HCT116 (cell line): ENCODE results near the gene UBE2L6. TPM values are rescaled to one million over a fixed set of nuclear protein-coding genes. Genes with fewer than 3 reads are reported as not detected.

ENCODE experiments used
- ATAC-seq: fragments of 200-7000 bp; cut with Tn5 transposase; 2 replicates; pipeline ENCODE4 v1.9.1; 2020; ENCODE audit warnings: mild to moderate bottlenecking, moderate library complexity
- BruUV-seq: library from RNA; stranded (reverse); fragments of 400-500 nt; replicated peaks from 2 replicates; lab custom pipeline; 2021; lab: Mats Ljungman, UMichigan
- CTCF ChIA-PET: fragments of 300-600 bp; sonication (Branson Sonifier 250); formaldehyde crosslinking; loops from one replicate; lab custom pipeline; 2021; ENCODE audit warnings: antibody characterized with exemption; lab: Charles Lee
- POLR2A ChIA-PET: fragments of 300-600, 350-600 bp; sonication (Branson Sonifier 250); formaldehyde crosslinking; loops from one replicate; lab custom pipeline; 2021; ENCODE audit warnings: antibody characterized with exemption; lab: Charles Lee
- RAD21 ChIA-PET, 2 experiments: fragments of 300-600 bp; sonication (Branson Sonifier 250); formaldehyde crosslinking; loops; one replicate each; lab custom pipeline; 2023; ENCODE audit warnings: low total read pairs in 2 of 2; ENCODE audit not compliant: uncharacterized antibody in 2 of 2, unreplicated experiment in 2 of 2, low non-redundant PET in 1 of 2; lab: Charles Lee
- DNase-seq: peaks from one replicate; pipeline ENCODE4 v3.0.0-alpha.2; 2010; ENCODE audit warnings: low read depth, low spot score
- H2AFZ ChIP-seq: fragments of 200-600 bp; shearing (Covaris generic), sonication (generic); 2 replicates; pipeline ENCODE4 v1.6.1; 2017; ENCODE audit warnings: low read depth, mixed run types, mixed read lengths, antibody characterized with exemption, low read length; ENCODE audit not compliant: poor library complexity, severe bottlenecking
- H3K27ac ChIP-seq: 2 replicates; pipeline ENCODE4 v1.5.1; 2012; ENCODE audit warnings: low read depth, low read length
- H3K27me3 ChIP-seq: fragments of 200-600 bp; sonication (generic); 2 replicates; pipeline ENCODE4 v1.6.1; 2016; ENCODE audit warnings: mixed run types, low read length, mixed read lengths; ENCODE audit not compliant: insufficient read depth
- H3K36me3 ChIP-seq, 2 experiments: fragments of 200-500 bp in 1 of 2; fragments of 200-600 bp in 1 of 2; sonication (Bioruptor generic) in 1 of 2; sonication (generic) in 1 of 2; 2 replicates each; pipeline versions ENCODE4 v1.5.1 to v1.6.1; 2014 to 2016; ENCODE audit warnings: low read length in 2 of 2, inconsistent platforms in 1 of 2, mixed read lengths in 1 of 2, mixed run types in 1 of 2; ENCODE audit not compliant: insufficient read depth in 2 of 2, control insufficient read depth in 1 of 2
- H3K4me1 ChIP-seq, 2 experiments: fragments of 200-600 bp in 1 of 2; sonication (generic) in 1 of 2; 2 replicates each; pipeline versions ENCODE4 v1.5.1 to v1.6.1; 2012 to 2017; ENCODE audit warnings: low read length in 2 of 2, inconsistent platforms in 1 of 2, mild to moderate bottlenecking in 1 of 2, mixed read lengths in 1 of 2, mixed run types in 1 of 2, moderate library complexity in 1 of 2; ENCODE audit not compliant: insufficient read depth in 2 of 2, control insufficient read depth in 1 of 2
- H3K4me2 ChIP-seq: fragments of 200-600 bp; sonication (generic); 2 replicates; pipeline ENCODE4 v1.6.1; 2017; ENCODE audit warnings: mixed run types, low read length, mixed read lengths
- H3K4me3 ChIP-seq, 2 experiments: fragments of 200-600 bp in 1 of 2; sonication (generic) in 1 of 2; replicated peaks in 1 of 2; 2 replicates each; pipeline ENCODE4 v1.5.1; 2011 to 2016; ENCODE audit warnings: low read length in 2 of 2, control low read depth in 1 of 2, low read depth in 1 of 2, mild to moderate bottlenecking in 1 of 2, mixed read lengths in 1 of 2, mixed run types in 1 of 2
- H3K79me2 ChIP-seq: fragments of 200-600 bp; sonication (generic); 2 replicates; pipeline ENCODE4 v1.6.1; 2017; ENCODE audit warnings: mild to moderate bottlenecking, mixed run types, low read length, moderate library complexity, mixed read lengths; ENCODE audit not compliant: insufficient read depth
- H3K9ac ChIP-seq: fragments of 200-600 bp; sonication (generic); 2 replicates; pipeline ENCODE4 v1.6.1; 2016; ENCODE audit warnings: low read length, mixed read lengths
- H3K9me2 ChIP-seq: fragments of 200-600 bp; sonication (generic), shearing (Covaris generic); 2 replicates; pipeline ENCODE4 v1.6.1; 2017; ENCODE audit warnings: mixed run types, mild to moderate bottlenecking, moderate library complexity; ENCODE audit not compliant: insufficient read depth
- H3K9me3 ChIP-seq, 2 experiments: fragments of 200-500 bp in 1 of 2; fragments of 200-600 bp in 1 of 2; sonication (Bioruptor generic) in 1 of 2; sonication (generic) in 1 of 2; 2 replicates each; pipeline ENCODE4 v1.6.1; 2014 to 2017; ENCODE audit warnings: low read length in 2 of 2, mixed read lengths in 2 of 2, inconsistent platforms in 1 of 2, low read depth in 1 of 2, mild to moderate bottlenecking in 1 of 2, mixed run types in 1 of 2, moderate library complexity in 1 of 2; ENCODE audit not compliant: control insufficient read depth in 1 of 2, insufficient read depth in 1 of 2
- H4K20me1 ChIP-seq: fragments of 200-600 bp; sonication (generic), shearing (Covaris generic); 2 replicates; pipeline ENCODE4 v1.6.1; 2017; ENCODE audit warnings: mixed run types, mild to moderate bottlenecking, moderate library complexity; ENCODE audit not compliant: insufficient read depth
- CBX3 ChIP-seq: IDR thresholded peaks from 2 replicates; pipeline ENCODE4 v1.6.1; 2012; ENCODE audit warnings: low read depth
- CEBPB ChIP-seq: IDR thresholded peaks from 2 replicates; pipeline ENCODE4 v1.6.1; 2012; ENCODE audit warnings: low read depth
- EGR1 ChIP-seq: IDR thresholded peaks from 2 replicates; pipeline ENCODE4 v1.6.1; 2012; ENCODE audit warnings: low read depth
- ELF1 ChIP-seq: IDR thresholded peaks from 2 replicates; pipeline ENCODE4 v1.6.1; 2012; ENCODE audit warnings: low read depth, borderline replicate concordance
- EZH2 ChIP-seq: fragments of 200-600 bp; sonication (generic); IDR thresholded peaks from 2 replicates; pipeline ENCODE4 v1.6.1; 2017; ENCODE audit warnings: antibody characterized with exemption, mixed run types
- EZH2phosphoT487 ChIP-seq: fragments of 200-600 bp; IDR thresholded peaks from 2 replicates; pipeline ENCODE4 v1.6.1; 2018; ENCODE audit warnings: antibody characterized with exemption, borderline replicate concordance
- JUND ChIP-seq: IDR thresholded peaks from 2 replicates; pipeline ENCODE4 v1.6.1; 2012
- POLR2AphosphoS5 ChIP-seq: IDR thresholded peaks from 2 replicates; pipeline ENCODE4 v1.6.1; 2011; ENCODE audit warnings: mild to moderate bottlenecking, low read depth, low read length, moderate library complexity
- RAD21 ChIP-seq: IDR thresholded peaks from 2 replicates; pipeline ENCODE4 v1.6.1; 2012; ENCODE audit warnings: low read depth, mild to moderate bottlenecking
- REST ChIP-seq: IDR thresholded peaks from 2 replicates; pipeline ENCODE4 v1.6.1; 2012; ENCODE audit warnings: low read depth
- SP1 ChIP-seq: IDR thresholded peaks from 2 replicates; pipeline ENCODE4 v1.6.1; 2012; ENCODE audit warnings: low read depth
- SRF ChIP-seq: IDR thresholded peaks from 2 replicates; pipeline ENCODE4 v1.6.1; 2012; ENCODE audit warnings: low read depth
- TCF7L2 ChIP-seq: IDR thresholded peaks from 2 replicates; pipeline ENCODE4 v1.7.0; 2011; ENCODE audit warnings: borderline replicate concordance, inconsistent platforms; ENCODE audit not compliant: insufficient read depth, insufficient read length; ENCODE audit errors: extremely low read depth
- ZBTB33 ChIP-seq: IDR thresholded peaks from 2 replicates; pipeline ENCODE4 v1.6.1; 2011; ENCODE audit warnings: mild to moderate bottlenecking, low read length, moderate library complexity; ENCODE audit not compliant: insufficient replicate concordance; ENCODE audit errors: extremely low read depth
- ZNF274 ChIP-seq: fragments of 200-500 bp; sonication (Bioruptor generic); IDR thresholded peaks from 2 replicates; pipeline ENCODE4 v1.6.1; 2014; ENCODE audit warnings: mild to moderate bottlenecking, low read depth, low read length, inconsistent platforms
- intact Hi-C: fragments of 100-400 bp; cut with micrococcal nuclease; formaldehyde crosslinking; loops from 2 replicates; pipeline ENCODE4 v1.10.0; 2022
- total RNA-seq: library from RNA; stranded (reverse); gene quantifications from one replicate; pipeline ENCODE4 v1.2.1, GENCODE V29; 2021; ENCODE audit not compliant: unreplicated experiment

The UBE2L6 gene
- total RNA-seq, 1 experiment from 2014 or later, result 24.8 TPM

- H2AFZ ChIP-seq, result no peak overlapping the region
- intact Hi-C loops, result no loop called here
- H3K27me3 ChIP-seq, result no peaks in the 10 kb centered on the region
- TF ChIP-seq TCF7L2 (no peak), CBX3 (no peak)
- ChIA-PET RAD21 (no interaction called here), CTCF (no interaction called here), POLR2A (interaction anchor here (0.6 kb wide), 1 partner anchor 60 kb away, joined by 3 read pairs; no protein-coding TSS in a partner anchor)
- ATAC-seq (no peak), DNase-seq (no peak)
- H3K9me3 ChIP-seq, result no peaks in the 10 kb centered on the region
- no TSS peak for BruUV-seq
- no peaks in the 10 kb centered on the region for H3K36me3 ChIP-seq
- H3K4me3 ChIP-seq, result no peak overlapping the region
- H3K79me2 ChIP-seq, result no peaks in the 10 kb centered on the region
- H3K9me2 ChIP-seq, result no peaks in the 10 kb centered on the region
- H3K4me2 ChIP-seq, result no peak overlapping the region
- no peaks in the 10 kb centered on the region for H4K20me1 ChIP-seq
- no peak overlapping the region for H3K27ac ChIP-seq
- no peak overlapping the region for H3K9ac ChIP-seq
- no peaks in the 10 kb centered on the region; a peak in 1 of 4 replicates for H3K4me1 ChIP-seq
These were observed 26.3 kb downstream of the UBE2L6 start for GRCh38 chr11:57541169-57541568.

- no peak overlapping the region for H3K4me3 ChIP-seq
- H3K9me3 ChIP-seq, result no peaks in the 10 kb centered on the region
- H3K79me2 ChIP-seq, result no peaks in the 10 kb centered on the region
- intact Hi-C loops, result no loop called here
- H2AFZ ChIP-seq, result no peak overlapping the region
- ChIA-PET RAD21 (interaction anchor here in 1 of 2 experiments (0.6 kb wide), 1 partner anchor 9 kb away, joined by 3 read pairs; no protein-coding TSS in a partner anchor), POLR2A (no interaction called here), CTCF (interaction anchor here (0.5 kb wide), 1 partner anchor 29 kb away, joined by 4 read pairs; no protein-coding TSS in a partner anchor)
- no TSS peak for BruUV-seq
- H4K20me1 ChIP-seq, result no peaks in the 10 kb centered on the region
- no peaks in the 10 kb centered on the region; a peak in 1 of 4 replicates for H3K4me1 ChIP-seq
- ATAC-seq (no peak), DNase-seq (no peak)
- H3K9ac ChIP-seq, result no peak overlapping the region
- H3K27ac ChIP-seq, result no peak overlapping the region
- H3K36me3 ChIP-seq, result no peaks in the 10 kb centered on the region
- no peaks in the 10 kb centered on the region for H3K9me2 ChIP-seq
- H3K27me3 ChIP-seq, result no peaks in the 10 kb centered on the region
- no peak overlapping the region for H3K4me2 ChIP-seq
- TF ChIP-seq REST (no peak), TCF7L2 (no peak), POLR2AphosphoS5 (no peak), RAD21 (no peak), CBX3 (no peak), ELF1 (no peak), CEBPB (no peak), JUND (no peak), EGR1 (no peak), ZNF274 (no peak), EZH2phosphoT487 (no peak), EZH2 (no peak), ZBTB33 (no peak), SP1 (no peak), SRF (no peak)
These were observed 28.1 kb downstream of the UBE2L6 start for GRCh38 chr11:57539342-57539741.
